Mesendoderm (in vitro differentiated cells): Measurements from ENCODE around the gene ARHGEF4.

Source experiments
- DNase-seq: peaks from one replicate; pipeline ENCODE4 v3.0.0; 2013
- H2AK5ac ChIP-seq: 2 replicates; pipeline ENCODE4 v1.6.1; 2013; ENCODE audit warnings: low read length, inconsistent platforms
- H2BK120ac ChIP-seq: 2 replicates; pipeline ENCODE4 v1.6.1; 2013; ENCODE audit warnings: low read depth, mild to moderate bottlenecking, low read length, moderate library complexity, mixed read lengths
- H2BK15ac ChIP-seq: replicated peaks from 2 replicates; pipeline ENCODE4 v1.6.1; 2013; ENCODE audit warnings: low read depth, mild to moderate bottlenecking, moderate library complexity
- H2BK5ac ChIP-seq: 2 replicates; pipeline ENCODE4 v1.6.1; 2013; ENCODE audit warnings: low read length, inconsistent platforms
- H3K18ac ChIP-seq: 2 replicates; pipeline ENCODE4 v1.6.1; 2013; ENCODE audit warnings: mild to moderate bottlenecking, low read length, mixed read lengths
- H3K23ac ChIP-seq: one replicate; pipeline ENCODE4 v1.6.1; 2013; ENCODE audit warnings: low read length
- H3K27ac ChIP-seq: 2 replicates; pipeline ENCODE4 v1.5.1; 2013; ENCODE audit warnings: low read depth, mild to moderate bottlenecking, inconsistent platforms, low read length, moderate library complexity
- H3K27me3 ChIP-seq: 2 replicates; pipeline ENCODE4 v1.6.1; 2013; ENCODE audit warnings: low read length, control low read depth, mild to moderate bottlenecking, inconsistent platforms; ENCODE audit not compliant: insufficient read depth, poor library complexity
- H3K36me3 ChIP-seq: 2 replicates; pipeline ENCODE4 v1.6.1; 2013; ENCODE audit warnings: low read length, inconsistent platforms; ENCODE audit not compliant: control insufficient read depth, insufficient read depth
- H3K4ac ChIP-seq: one replicate; pipeline ENCODE4 v1.6.1; 2013; ENCODE audit warnings: low read depth, mild to moderate bottlenecking, low read length, moderate library complexity
- H3K4me1 ChIP-seq: 2 replicates; pipeline ENCODE4 v1.6.1; 2013; ENCODE audit warnings: low read depth, low read length, inconsistent platforms; ENCODE audit not compliant: control insufficient read depth
- H3K4me2 ChIP-seq: 2 replicates; pipeline ENCODE4 v1.6.1; 2013; ENCODE audit warnings: low read length
- H3K4me3 ChIP-seq: 2 replicates; pipeline ENCODE4 v1.5.1; 2013; ENCODE audit warnings: mild to moderate bottlenecking, low read length
- H3K56ac ChIP-seq: one replicate; pipeline ENCODE4 v1.6.1; 2013; ENCODE audit warnings: low read length
- H3K79me1 ChIP-seq: 2 replicates; pipeline ENCODE4 v1.6.1; 2013; ENCODE audit warnings: low read length, inconsistent platforms
- H3K79me2 ChIP-seq: 2 replicates; pipeline ENCODE4 v1.6.1; 2013; ENCODE audit warnings: mild to moderate bottlenecking, low read length; ENCODE audit not compliant: control insufficient read depth, insufficient read depth
- H3K9ac ChIP-seq: 2 replicates; pipeline ENCODE4 v1.6.1; 2013; ENCODE audit warnings: low read length, inconsistent platforms
- H4K5ac ChIP-seq: one replicate; pipeline ENCODE4 v1.6.1; 2013; ENCODE audit warnings: low read length
- H4K8ac ChIP-seq: one replicate; pipeline ENCODE4 v1.6.1; 2013; ENCODE audit warnings: low read depth, mild to moderate bottlenecking, control low read depth, low read length, moderate library complexity
- WGBS: extraction: QIAGEN DNeasy Blood & Tissue Kit; methylation state at CpG from one replicate; pipeline ENCODE4 v1.1.7; 2013; ENCODE audit warnings: low lambda C conversion rate, missing lambda C conversion rate; ENCODE audit not compliant: insufficient coverage; ENCODE audit errors: extremely low coverage; 5-methylcytosine and 5-hydroxymethylcytosine counted together

The ARHGEF4 gene

GRCh38 chr2:131029812-131030211 is 193.1 kb downstream of the ARHGEF4 start:
- H2BK5ac ChIP-seq = no peak overlapping the region
- no peak overlapping the region for H3K4ac ChIP-seq
- H3K79me2 ChIP-seq = no peaks in the 10 kb centered on the region
- H4K5ac ChIP-seq = no peak overlapping the region
- H3K4me3 ChIP-seq = no peak overlapping the region
- peaks cover 5% of the 10 kb centered on the region for H3K27me3 ChIP-seq
- no peak overlapping the region for H3K27ac ChIP-seq
- no peak overlapping the region for H2BK15ac ChIP-seq
- no CpG with 5 or more reads among the region's 8 CpGs for WGBS
- H2BK120ac ChIP-seq = no peak overlapping the region
- DNase-seq = no peak
- H2AK5ac ChIP-seq = no peak overlapping the region
- no peak overlapping the region for H4K8ac ChIP-seq
- no peaks in the 10 kb centered on the region for H3K79me1 ChIP-seq
- H3K4me2 ChIP-seq = no peak overlapping the region
- no peaks in the 10 kb centered on the region for H3K36me3 ChIP-seq
- H3K56ac ChIP-seq = no peak overlapping the region
- H3K4me1 ChIP-seq = no peaks in the 10 kb centered on the region
- H3K9ac ChIP-seq = no peak overlapping the region
- H3K23ac ChIP-seq = no peak overlapping the region
- H3K18ac ChIP-seq = no peak overlapping the region

- Histone ChIP-seq H3K27me3 (peaks cover 5% of the 10 kb centered on the region), H4K8ac (no peak overlapping the region), H3K36me3 (no peaks in the 10 kb centered on the region), H3K27ac (no peak overlapping the region), H2BK120ac (no peak overlapping the region), H3K4ac (no peak overlapping the region), H3K79me2 (no peaks in the 10 kb centered on the region), H3K18ac (no peak overlapping the region), H3K4me1 (no peaks in the 10 kb centered on the region), H3K4me2 (no peak overlapping the region), H3K9ac (no peak overlapping the region), H2AK5ac (no peak overlapping the region), H3K4me3 (no peak overlapping the region), H3K56ac (no peak overlapping the region), H2BK15ac (no peak overlapping the region), H3K23ac (no peak overlapping the region), H3K79me1 (no peaks in the 10 kb centered on the region), H2BK5ac (no peak overlapping the region), H4K5ac (no peak overlapping the region)
- DNase-seq = no peak
- no CpG with 5 or more reads among the region's 13 CpGs for WGBS
These were observed 193.8 kb downstream of the ARHGEF4 start for GRCh38 chr2:131030478-131030971.

- Histone ChIP-seq H3K4me1 (peaks cover 2% of the 10 kb centered on the region), H3K4me2 (no peak overlapping the region), H3K18ac (no peak overlapping the region), H4K8ac (no peak overlapping the region), H3K23ac (no peak overlapping the region), H2BK5ac (no peak overlapping the region), H3K4ac (no peak overlapping the region), H3K56ac (no peak overlapping the region), H4K5ac (no peak overlapping the region), H2BK120ac (no peak overlapping the region), H3K79me1 (no peaks in the 10 kb centered on the region), H3K36me3 (no peaks in the 10 kb centered on the region), H3K27me3 (peaks cover 5% of the 10 kb centered on the region), H2BK15ac (no peak overlapping the region), H3K4me3 (no peak overlapping the region), H3K79me2 (no peaks in the 10 kb centered on the region), H2AK5ac (no peak overlapping the region), H3K27ac (no peak overlapping the region), H3K9ac (no peak overlapping the region)
- DNase-seq = no peak
- no CpG with 5 or more reads among the region's 9 CpGs for WGBS
These were observed 194.7 kb downstream of the ARHGEF4 start for GRCh38 chr2:131031431-131031841.

GRCh38 chr2:131031875-131032274 is 195.2 kb downstream of the ARHGEF4 start:
- Histone ChIP-seq H3K79me1 (no peaks in the 10 kb centered on the region), H3K27ac (no peak overlapping the region), H3K56ac (no peak overlapping the region), H2AK5ac (no peak overlapping the region), H3K27me3 (peaks cover 5% of the 10 kb centered on the region), H3K4me3 (no peak overlapping the region), H3K9ac (no peak overlapping the region), H3K36me3 (no peaks in the 10 kb centered on the region), H2BK5ac (no peak overlapping the region), H3K18ac (no peak overlapping the region), H3K4me2 (no peak overlapping the region), H3K79me2 (no peaks in the 10 kb centered on the region), H2BK120ac (no peak overlapping the region), H2BK15ac (no peak overlapping the region), H3K4ac (no peak overlapping the region), H4K5ac (no peak overlapping the region), H3K23ac (no peak overlapping the region), H4K8ac (no peak overlapping the region), H3K4me1 (peaks cover 2% of the 10 kb centered on the region)
- no CpG with 5 or more reads among the region's 9 CpGs for WGBS
- DNase-seq = no peak

DNA sequence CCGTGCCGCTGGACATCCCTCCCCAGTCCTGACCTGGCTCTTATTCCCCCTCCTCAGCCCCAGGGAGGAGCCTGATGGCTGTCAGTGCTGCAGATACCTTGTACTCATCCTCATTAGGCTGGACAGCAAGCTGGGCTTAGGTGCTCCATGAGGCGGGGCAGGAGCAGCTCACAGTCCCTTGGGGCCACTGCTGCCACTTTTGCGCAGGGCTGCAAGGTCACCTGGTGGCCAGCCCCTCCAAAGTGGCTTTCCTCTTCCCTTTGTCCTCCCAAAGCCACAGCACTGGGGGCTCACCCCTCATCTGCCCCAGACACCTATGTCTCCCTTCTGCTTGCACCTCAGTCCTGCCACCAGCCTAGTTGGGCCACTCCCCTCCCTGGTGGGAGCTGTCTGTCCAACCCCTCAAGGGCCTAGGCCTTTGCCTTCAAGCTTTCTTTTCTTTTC is 195.7 kb downstream of the ARHGEF4 start:
- H3K56ac ChIP-seq = no peak overlapping the region
- H4K8ac ChIP-seq = no peak overlapping the region
- H3K4me1 ChIP-seq = peaks cover 2% of the 10 kb centered on the region
- H3K4ac ChIP-seq = no peak overlapping the region
- peaks cover 5% of the 10 kb centered on the region for H3K27me3 ChIP-seq
- DNase-seq = no peak
- H3K18ac ChIP-seq = no peak overlapping the region
- no peak overlapping the region for H3K4me2 ChIP-seq
- H3K79me1 ChIP-seq = no peaks in the 10 kb centered on the region
- no peak overlapping the region for H3K4me3 ChIP-seq
- no peak overlapping the region for H2BK5ac ChIP-seq
- H3K36me3 ChIP-seq = no peaks in the 10 kb centered on the region
- WGBS = no CpG with 5 or more reads among the region's 4 CpGs
- H2BK120ac ChIP-seq = no peak overlapping the region
- no peak overlapping the region for H3K9ac ChIP-seq
- H4K5ac ChIP-seq = no peak overlapping the region
- no peak overlapping the region for H2AK5ac ChIP-seq
- H3K27ac ChIP-seq = no peak overlapping the region
- H2BK15ac ChIP-seq = no peak overlapping the region
- no peak overlapping the region for H3K23ac ChIP-seq
- H3K79me2 ChIP-seq = no peaks in the 10 kb centered on the region

- H3K27ac ChIP-seq = no peak overlapping the region
- H3K18ac ChIP-seq = no peak overlapping the region
- no peak for DNase-seq
- no peak overlapping the region for H2BK5ac ChIP-seq
- no peak overlapping the region for H2AK5ac ChIP-seq
- no peaks in the 10 kb centered on the region for H3K79me2 ChIP-seq
- no peak overlapping the region for H3K23ac ChIP-seq
- H2BK15ac ChIP-seq = no peak overlapping the region
- H2BK120ac ChIP-seq = no peak overlapping the region
- peaks cover 5% of the 10 kb centered on the region for H3K27me3 ChIP-seq
- no peaks in the 10 kb centered on the region for H3K36me3 ChIP-seq
- peaks cover 2% of the 10 kb centered on the region for H3K4me1 ChIP-seq
- H3K79me1 ChIP-seq = no peaks in the 10 kb centered on the region
- no peak overlapping the region for H3K4ac ChIP-seq
- H4K8ac ChIP-seq = no peak overlapping the region
- no peak overlapping the region for H3K4me3 ChIP-seq
- H3K56ac ChIP-seq = no peak overlapping the region
- no peak overlapping the region for H3K9ac ChIP-seq
- WGBS = no CpG with 5 or more reads among the region's 1 CpG
- H3K4me2 ChIP-seq = no peak overlapping the region
- no peak overlapping the region for H4K5ac ChIP-seq
These were observed 197.0 kb downstream of the ARHGEF4 start for GRCh38 chr2:131033786-131034121.
